NCI-H2029 (cell line): Measurements from ENCODE around the gene TIE1.
"Not testable (repeated sequence)": the region's sequence is repeated elsewhere in the genome, so short reads cannot be mapped to it uniquely, and the experiment has no call there.

Source experiments
- DNase-seq: peaks from one replicate; lab custom pipeline; 2025; lab: John Stamatoyannopoulos, UW

Gene TIE1

DNA sequence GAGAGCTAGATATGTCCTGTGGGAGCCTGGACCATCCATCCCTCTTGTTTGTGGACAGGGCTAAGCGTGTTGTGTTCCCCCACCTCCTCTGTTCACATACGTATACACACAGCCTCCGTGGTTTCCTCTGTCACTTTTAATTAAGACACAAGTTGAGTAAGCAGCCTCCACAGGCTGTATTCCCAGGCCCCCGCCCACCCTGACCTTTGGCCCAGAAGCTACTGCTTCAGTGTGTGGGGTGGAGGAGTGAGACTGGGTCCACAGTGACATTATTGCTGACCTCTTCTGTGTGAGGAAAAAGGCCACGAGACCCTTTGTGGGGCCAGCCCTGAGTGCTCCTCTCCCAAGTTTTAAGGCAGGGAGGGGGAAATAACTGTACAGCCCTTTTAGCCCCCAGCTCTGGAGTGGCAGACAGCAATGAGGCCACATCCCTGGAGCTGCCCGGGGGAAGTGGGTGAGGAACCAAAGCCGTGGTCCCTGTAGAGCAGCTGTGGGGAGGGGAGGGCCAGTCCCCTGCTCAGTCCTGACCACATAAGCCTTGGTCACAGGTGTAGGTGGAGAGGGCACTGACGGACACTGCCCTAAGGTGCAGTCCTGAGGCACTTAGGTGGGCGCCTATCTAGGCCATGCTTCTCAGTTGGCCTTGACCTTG, 62.6 kb downstream of the TIE1 start:
- DNase-seq = no peak

- no peak for DNase-seq
Measured at GRCh38 chr1:43363935-43364525, 63.2 kb downstream of the TIE1 start.

DNA sequence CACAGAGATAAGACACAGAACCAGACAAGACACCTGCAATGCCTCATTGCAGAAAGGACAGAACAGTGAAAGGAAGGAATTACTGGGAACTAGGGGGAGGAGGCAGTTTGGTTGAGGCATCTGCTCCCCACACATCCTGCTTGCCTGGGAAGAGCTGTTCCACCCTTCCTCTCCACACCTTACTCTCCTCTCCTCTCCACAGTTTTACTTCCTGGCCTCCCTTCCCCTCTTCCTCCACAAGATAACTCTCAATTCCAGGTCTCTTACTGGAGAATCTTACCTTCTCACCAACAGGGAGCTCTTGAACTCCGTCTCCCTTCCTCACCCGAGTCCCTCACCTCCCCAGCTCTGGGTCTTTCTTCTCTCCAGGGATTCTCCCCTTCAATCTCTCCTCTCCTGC, 64.9 kb downstream of the TIE1 start:
- no peak for DNase-seq

DNA sequence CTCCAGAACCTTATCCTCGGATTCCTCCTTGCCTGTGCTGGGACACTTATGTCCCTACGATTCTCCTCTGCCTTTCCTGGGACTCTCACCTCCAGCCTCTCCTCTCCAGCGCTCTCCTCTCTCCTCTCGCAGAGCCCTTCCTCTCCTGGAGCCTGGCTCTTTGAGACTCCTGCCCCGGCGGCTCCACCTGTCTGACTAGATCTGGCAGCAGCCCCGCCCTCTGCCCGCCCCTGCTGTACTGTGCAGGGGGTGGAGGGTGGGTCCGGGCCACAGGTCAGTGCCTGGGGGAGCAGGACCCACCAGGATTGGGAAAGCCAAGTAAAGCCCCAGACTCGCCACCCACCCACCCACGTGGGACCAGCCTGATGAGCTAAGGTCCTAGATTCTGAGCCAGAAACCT, 65.4 kb downstream of the TIE1 start:
- no peak for DNase-seq

DNA sequence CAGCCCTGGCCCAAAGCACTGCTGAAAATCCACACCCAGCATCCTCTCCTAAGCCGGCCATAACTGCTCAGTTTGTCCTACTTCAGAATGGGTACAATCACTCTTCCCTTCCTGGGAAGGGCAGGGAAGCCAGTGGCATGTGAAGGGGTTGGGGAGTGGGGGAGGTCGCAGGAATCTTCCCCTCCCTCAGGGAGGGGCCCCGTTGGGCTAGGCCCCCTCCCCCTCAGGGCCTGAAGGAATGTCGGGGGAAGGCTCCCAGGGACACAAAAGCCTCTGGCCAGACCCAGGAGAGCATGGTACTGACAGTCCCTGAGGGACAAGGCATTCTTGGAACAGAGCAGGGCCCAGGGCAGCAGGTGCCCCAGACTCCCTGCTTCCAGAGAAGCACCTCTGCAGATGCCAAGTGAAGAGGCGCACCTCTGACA, 65.8 kb downstream of the TIE1 start:
- DNase-seq = no peak

DNA sequence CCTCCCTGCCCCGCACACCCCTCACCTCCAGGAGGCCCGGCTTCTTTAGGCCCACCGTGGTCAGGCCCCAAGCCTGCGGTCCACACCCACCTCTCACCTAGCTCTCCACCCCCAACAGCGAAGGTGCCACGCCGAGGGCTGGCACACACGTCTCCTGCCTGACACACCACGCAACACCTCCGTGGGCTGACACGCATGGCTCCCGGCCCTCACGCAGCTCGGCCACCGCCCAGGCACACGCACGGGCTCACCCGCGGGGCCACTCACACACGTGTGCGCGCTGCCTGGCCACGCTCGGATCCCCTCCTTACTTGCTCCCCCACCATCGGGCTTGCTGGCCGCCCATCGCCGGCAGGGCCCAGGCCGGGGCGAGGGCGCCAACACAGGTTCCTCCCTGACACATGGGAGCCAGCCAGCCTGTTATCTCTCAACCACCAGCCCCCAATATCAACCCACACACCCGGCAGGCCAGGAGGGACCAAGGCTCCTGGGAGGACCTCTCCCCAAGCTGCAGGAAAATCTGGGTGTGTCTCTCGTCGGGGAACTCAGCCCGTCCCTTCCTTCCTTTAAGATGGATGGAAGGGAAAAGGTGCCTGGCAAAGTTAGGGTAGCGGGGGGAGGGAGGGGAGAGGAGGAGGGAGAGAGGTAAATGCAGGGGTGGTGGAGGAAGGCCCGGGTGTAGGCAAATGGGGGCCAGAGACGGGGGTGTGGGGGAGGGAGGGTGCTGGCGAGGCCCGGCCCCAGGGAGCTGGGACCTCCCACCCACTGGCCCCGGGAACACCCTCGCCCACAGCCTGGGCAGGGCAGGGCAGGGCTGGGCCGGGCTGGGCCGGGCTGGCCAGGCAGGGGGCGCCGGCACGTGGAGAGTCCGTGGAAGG, 66.5 kb downstream of the TIE1 start:
- no peak for DNase-seq

GRCh38 chr1:43367904-43368645, 67.3 kb downstream of the TIE1 start, which contains the start of gene ELOVL1:
TSS of gene ELOVL1 (minus strand) at chr1:43368011. CDS start at chr1:43365609, 2,402 bp downstream.
- DNase-seq = peak; percentile 95

DNA sequence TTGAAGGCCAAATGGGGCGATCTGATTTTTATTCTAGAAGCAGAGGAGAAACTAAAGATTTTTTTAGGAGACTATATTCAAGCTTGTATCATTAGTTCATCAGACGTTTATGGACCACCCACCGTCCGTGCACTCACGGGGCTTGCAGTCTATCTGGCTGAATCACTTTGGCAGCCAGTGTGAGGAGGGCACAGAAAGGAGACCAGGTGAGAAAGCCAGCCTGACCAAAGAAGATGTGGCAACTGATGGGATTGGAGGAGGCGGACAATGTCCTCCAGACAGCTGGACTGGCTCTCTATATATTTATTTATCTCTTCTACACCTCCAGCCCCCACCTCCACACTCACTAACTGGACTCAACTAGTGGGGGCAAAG, 67.9 kb downstream of the TIE1 start:
- DNase-seq = no peak

GRCh38 chr1:43369779-43370178, 69.0 kb downstream of the TIE1 start:
- DNase-seq = not testable (repeated sequence)

GRCh38 chr1:43370564-43370963, 69.8 kb downstream of the TIE1 start:
- DNase-seq = no peak

- DNase-seq = no peak
Measured at GRCh38 chr1:43372172-43372571, 71.4 kb downstream of the TIE1 start.
